Suprapubic skin (tissue), 3 donors: ENCODE measurements around the gene NCAM1.

Experiments used
- CTCF ChIP-seq, 2 donors: fragments of 200-600 bp in 1 of 2; fragments of 450-650 bp in 1 of 2; sonication (generic) in 1 of 2; IDR thresholded peaks; one replicate each; pipeline ENCODE4 v1.5.1; 2016 to 2019; ENCODE audit warnings: antibody characterized with exemption in 2 of 2, mild to moderate bottlenecking in 1 of 2, moderate library complexity in 1 of 2
- POLR2AphosphoS5 ChIP-seq, 3 donors: sonication (generic); formaldehyde crosslinking; IDR thresholded peaks; one replicate each; pipeline ENCODE4 v1.6.1; 2017; ENCODE audit warnings: antibody characterized with exemption in 3 of 3

- TF ChIP-seq POLR2AphosphoS5 (IDR thresholded peaks at IDR 0.05), result no peak
- TF ChIP-seq CTCF (IDR thresholded peaks at IDR 0.05), result no peak
Observed at GRCh38 chr11:113234888-113235287, 273.7 kb downstream of the NCAM1 start.
